SK-N-SH treated with all-trans-retinoic acid at 6 μM for 48 hours (cell line): ENCODE measurements around the gene MCUB.

Experiments
- ARNTL ChIP-seq: fragments of 450-650 bp; formaldehyde crosslinking; IDR thresholded peaks from 2 replicates; pipeline ENCODE4 v1.5.0; 2020; ENCODE audit warnings: low read depth, mild to moderate bottlenecking, moderate library complexity, borderline replicate concordance
- PATZ1 ChIP-seq: fragments of 250-450 bp; sonication (Bioruptor Pico); IDR thresholded peaks from 2 replicates; pipeline ENCODE4 v1.8.0; 2020; ENCODE audit warnings: mild to moderate bottlenecking, moderate library complexity, borderline replicate concordance
- POU6F1 ChIP-seq: fragments of 250-450 bp; sonication (Bioruptor Pico); IDR thresholded peaks from 2 replicates; pipeline ENCODE4 v1.8.0; 2021; ENCODE audit warnings: low read depth, mild to moderate bottlenecking, moderate library complexity, borderline replicate concordance
- PPARA ChIP-seq: fragments of 250-450 bp; sonication (Bioruptor Pico); IDR thresholded peaks from 2 replicates; pipeline ENCODE4 v1.5.0; 2020; ENCODE audit warnings: mild to moderate bottlenecking, borderline replicate concordance
- RARB ChIP-seq: fragments of 250-450 bp; sonication (Bioruptor Pico); IDR thresholded peaks from 2 replicates; pipeline ENCODE4 v1.8.0; 2021; ENCODE audit warnings: mild to moderate bottlenecking, moderate library complexity
- SNAI2 ChIP-seq: fragments of 250-450 bp; sonication (Bioruptor Pico); IDR thresholded peaks from 2 replicates; pipeline ENCODE4 v1.5.0; 2020; ENCODE audit warnings: mild to moderate bottlenecking, moderate library complexity
- ZC3H10 ChIP-seq: fragments of 250-450 bp; sonication (Bioruptor Pico); IDR thresholded peaks from 2 replicates; pipeline ENCODE4 v1.5.1; 2021; ENCODE audit warnings: mild to moderate bottlenecking, moderate library complexity
- ZFP3 ChIP-seq: fragments of 250-450 bp; sonication (Bioruptor Pico); IDR thresholded peaks from 2 replicates; pipeline ENCODE4 v1.5.0; 2020; ENCODE audit warnings: mild to moderate bottlenecking, moderate library complexity
- ZFP30 ChIP-seq: fragments of 450-650 bp; formaldehyde crosslinking; IDR thresholded peaks from 2 replicates; pipeline ENCODE4 v1.5.0; 2022; ENCODE audit warnings: mild to moderate bottlenecking, moderate library complexity
- ZNF8 ChIP-seq: fragments of 450-650 bp; formaldehyde crosslinking; IDR thresholded peaks from 2 replicates; pipeline ENCODE4 v1.5.0; 2020; ENCODE audit warnings: mild to moderate bottlenecking, moderate library complexity

- TF ChIP-seq ARNTL (no peak), ZFP3 (CRISPR knock-in tag) (no peak), SNAI2 (CRISPR knock-in tag) (no peak), PPARA (CRISPR knock-in tag) (no peak), POU6F1 (CRISPR knock-in tag) (no peak), ZC3H10 (CRISPR knock-in tag) (no peak), ZNF8 (CRISPR knock-in tag) (no peak), PATZ1 (no peak), ZFP30 (CRISPR knock-in tag) (no peak), RARB (CRISPR knock-in tag) (no peak)
Observed at GRCh38 chr4:109615742-109616141, 55.7 kb downstream of the MCUB start.
